ENCODE results near the gene ANLN.
A peak's percentile ranks its signal among the peaks of the same experiment; 100 is the strongest.
"Not testable (repeated sequence)": the region's sequence is repeated elsewhere in the genome, so short reads cannot be mapped to it uniquely, and the experiment has no call there.

ANLN gene

GRCh38 chr7:36472141-36472729 is 82.6 kb downstream of the ANLN start:
- no peak for DNase-seq

- DNase-seq, result peak; percentile 3 to 73
These were observed 84.0 kb downstream of the ANLN start for GRCh38 chr7:36473454-36474282.

GRCh38 chr7:36474283-36475010 is 84.8 kb downstream of the ANLN start:
- no peak for DNase-seq

- no peak for DNase-seq
These were observed 85.3 kb downstream of the ANLN start for GRCh38 chr7:36475011-36475342.

- DNase-seq, result no peak
These were observed 85.7 kb downstream of the ANLN start for GRCh38 chr7:36475381-36475780.

- DNase-seq, result no peak
These were observed 89.1 kb downstream of the ANLN start for GRCh38 chr7:36478745-36479144.

GRCh38 chr7:36483853-36484252 is 94.2 kb downstream of the ANLN start:
- DNase-seq, result not testable (repeated sequence)

- no peak for DNase-seq
These were observed 94.6 kb downstream of the ANLN start for GRCh38 chr7:36484265-36484664.

GRCh38 chr7:36486336-36486735 is 96.7 kb downstream of the ANLN start:
- peak in 1 of 2 experiments; percentile 10 for DNase-seq

GRCh38 chr7:36487756-36488336 is 98.2 kb downstream of the ANLN start:
- DNase-seq, result peak; percentile 78 to 82

- not testable (repeated sequence) for DNase-seq
These were observed 99.0 kb downstream of the ANLN start for GRCh38 chr7:36488672-36489071.

- peak; percentile 63 to 92 for DNase-seq
These were observed 100.8 kb downstream of the ANLN start for GRCh38 chr7:36490419-36490830.

- no peak for DNase-seq
These were observed 101.7 kb downstream of the ANLN start for GRCh38 chr7:36491317-36491716.

- no peak for DNase-seq
These were observed 106.9 kb downstream of the ANLN start for GRCh38 chr7:36496576-36496975.

- DNase-seq, result not testable (repeated sequence)
These were observed 107.5 kb downstream of the ANLN start for GRCh38 chr7:36497176-36497575.

- no peak for DNase-seq
These were observed 108.1 kb downstream of the ANLN start for GRCh38 chr7:36497775-36498174.

All from NCI-H446 (cell line).